Stimulated activated CD8-positive, alpha-beta memory T cell treated with anti-CD3 and anti-CD28 coated beads, Interleukin-15, amount 100 ng/mL, for 48 hours (primary cell): ENCODE data around the gene VPS35.
A peak's percentile ranks its signal among the peaks of the same experiment; 100 is the strongest.

Source experiments
- DNase-seq, 2 donors: peaks; one replicate each; pipeline ENCODE4 v3.0.0-alpha.2; 2020; ENCODE audit warnings: low read depth in 2 of 2

VPS35 gene

DNA sequence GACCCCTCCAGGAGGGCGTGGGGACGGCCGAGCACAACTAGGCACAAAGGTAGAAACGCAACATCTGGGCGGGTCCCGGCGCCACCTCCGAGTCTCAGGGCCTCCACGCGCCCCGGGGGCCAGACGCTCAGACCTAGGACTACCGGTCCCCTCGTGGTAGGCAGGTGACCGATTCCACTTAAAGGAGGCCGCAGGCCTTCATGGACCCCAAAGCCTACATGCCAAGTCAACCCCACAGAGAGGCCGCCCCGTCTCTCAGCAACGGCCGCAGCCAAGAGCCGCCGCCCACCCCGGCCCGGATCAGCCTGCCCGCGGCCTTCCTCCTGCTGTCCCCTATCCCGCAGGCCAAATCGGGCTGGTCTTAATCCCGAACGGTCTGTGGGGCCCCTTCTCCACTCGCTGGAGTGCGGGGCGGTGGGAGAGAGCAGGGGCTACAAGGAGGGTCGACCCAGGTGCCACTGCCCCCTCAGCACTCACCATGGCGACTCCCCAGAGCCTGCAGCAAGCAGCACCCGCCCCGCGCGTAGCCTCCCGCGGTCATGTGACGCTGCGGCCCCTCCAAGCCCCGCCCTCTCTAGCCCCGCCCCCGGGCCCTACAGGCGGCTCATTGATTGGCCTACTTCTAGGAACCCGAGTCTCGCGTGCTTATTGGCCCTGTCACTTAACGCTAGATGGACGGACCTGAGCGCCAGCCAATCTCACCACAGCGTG is at the start of gene VPS35:
Gene VPS35 (minus strand): TSS at position 525 of the 711 bp plus-strand sequence. CDS start 45 bp downstream, at position 480.
- peak; percentile 99 for DNase-seq

DNA sequence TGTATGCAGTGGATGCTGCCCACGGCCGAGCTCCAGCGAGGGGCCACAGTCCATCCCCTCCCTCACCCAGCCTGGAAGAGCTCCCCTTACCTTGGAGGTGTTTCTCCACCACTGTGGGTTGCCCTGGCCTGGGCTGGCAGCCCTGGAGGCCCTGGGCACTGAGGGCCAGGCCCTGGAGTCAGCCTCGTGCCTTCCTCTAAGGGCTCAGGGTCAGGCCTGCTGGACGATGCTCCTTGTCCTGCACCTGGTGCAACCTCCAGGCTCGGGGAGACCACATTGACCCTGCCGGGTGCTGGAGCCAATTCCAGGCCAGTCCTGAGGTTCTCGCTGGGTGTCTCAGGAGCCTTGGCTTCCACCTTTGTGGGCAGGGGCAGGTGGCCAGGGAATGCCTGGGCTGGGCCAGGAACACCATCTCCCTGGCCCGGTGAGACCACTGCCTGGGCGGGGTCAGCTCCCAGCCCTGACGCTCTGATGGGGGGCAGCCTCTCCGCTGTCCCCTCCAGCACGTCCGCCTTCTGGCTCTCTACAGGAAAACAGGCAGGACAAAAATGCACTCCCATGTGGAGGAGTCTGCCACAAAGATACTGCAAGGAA is 48.7 kb upstream of the VPS35 start:
- no peak for DNase-seq

- no peak for DNase-seq
These were observed 47.7 kb upstream of the VPS35 start for GRCh38 chr16:46736695-46737094.

DNA sequence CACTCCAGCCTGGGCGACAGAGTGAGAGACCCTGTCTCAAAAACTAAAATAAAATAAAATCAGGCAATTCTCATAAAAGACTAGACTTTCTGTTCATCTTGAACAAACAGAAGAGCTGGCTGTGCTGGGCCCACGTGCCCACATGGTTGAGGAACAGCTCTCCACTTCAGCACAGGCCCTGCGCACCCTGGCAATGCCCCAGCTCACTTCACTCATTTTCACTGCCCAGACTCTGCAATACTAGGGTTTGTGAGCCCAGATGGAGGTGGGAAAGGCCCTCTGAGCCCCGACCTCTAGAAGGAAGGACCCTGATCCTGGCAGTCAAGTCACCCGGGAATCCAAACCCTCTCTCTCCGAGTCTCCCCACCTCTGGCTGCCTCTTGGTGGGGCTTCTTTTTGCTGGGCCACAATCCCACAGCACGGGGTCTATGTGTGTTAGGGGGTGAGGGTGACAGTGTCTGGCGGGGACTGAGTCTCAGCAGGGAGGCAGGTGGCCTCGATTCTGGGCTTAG is 44.4 kb upstream of the VPS35 start:
- no peak for DNase-seq

- no peak for DNase-seq
These were observed 43.6 kb upstream of the VPS35 start for GRCh38 chr16:46732561-46732960.

- no peak for DNase-seq
These were observed 42.9 kb upstream of the VPS35 start for GRCh38 chr16:46731691-46732555.

GRCh38 chr16:46730801-46731690 is 42.1 kb upstream of the VPS35 start:
- DNase-seq = no peak

DNA sequence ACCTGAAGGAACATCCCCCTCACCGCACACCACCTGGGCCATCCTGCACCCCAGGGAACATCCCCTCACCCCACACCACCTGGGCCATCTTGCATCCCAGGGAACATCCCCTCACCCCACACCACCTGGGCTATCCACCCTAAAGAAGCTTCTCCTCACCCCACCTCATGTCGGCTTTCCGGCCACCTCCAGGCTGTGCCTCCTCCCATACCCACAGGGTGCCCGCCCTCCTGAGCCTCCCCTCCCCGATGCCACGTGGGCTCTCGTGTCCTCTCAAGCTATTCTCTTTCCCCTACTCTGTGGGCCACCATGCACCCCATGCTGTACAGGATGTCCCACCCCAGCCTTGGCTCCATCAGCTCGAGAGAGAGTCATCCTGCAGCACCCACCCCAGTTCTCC is 41.1 kb upstream of the VPS35 start:
- DNase-seq = no peak

GRCh38 chr16:46729326-46729995 is 40.5 kb upstream of the VPS35 start:
- no peak for DNase-seq

DNA sequence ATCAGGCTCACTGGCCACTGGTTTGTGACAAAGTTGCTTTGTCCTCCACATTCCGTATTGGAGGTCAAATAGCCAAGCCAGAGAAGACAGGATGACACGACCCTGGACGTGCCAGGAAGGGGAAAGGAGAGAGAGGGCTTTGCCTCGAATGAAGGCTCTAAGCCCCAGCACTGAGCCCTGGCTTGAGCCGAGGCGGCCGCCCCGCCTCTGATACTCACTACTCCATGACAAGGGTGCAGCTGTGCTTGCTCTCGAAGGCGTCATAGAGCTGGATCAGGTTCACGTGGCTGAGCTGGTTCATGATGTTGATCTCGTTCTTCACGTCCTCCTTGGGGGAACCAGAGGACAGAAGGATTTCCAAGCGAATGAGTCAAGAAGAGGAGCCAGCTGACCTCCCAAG is 39.8 kb upstream of the VPS35 start:
- no peak for DNase-seq

DNA sequence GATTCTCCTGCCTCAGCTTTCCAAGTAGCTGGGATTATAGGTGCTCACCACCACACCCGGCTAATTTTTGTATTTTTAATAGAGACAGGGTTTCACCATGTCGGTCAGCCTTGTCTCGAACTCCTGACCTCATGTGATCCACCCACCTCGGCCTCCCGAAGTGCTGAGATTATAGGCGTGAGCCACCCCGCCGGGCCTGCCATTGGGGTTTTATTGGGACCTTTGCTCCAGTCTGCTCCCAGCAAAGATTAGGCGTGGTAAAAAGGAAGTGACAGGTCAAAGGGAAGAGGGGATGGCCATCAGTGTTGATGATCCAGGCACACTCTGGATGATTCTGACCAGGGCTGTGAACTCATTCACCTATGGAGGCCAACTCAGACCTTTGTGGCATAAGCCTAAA is 38.7 kb upstream of the VPS35 start:
- DNase-seq = no peak

DNA sequence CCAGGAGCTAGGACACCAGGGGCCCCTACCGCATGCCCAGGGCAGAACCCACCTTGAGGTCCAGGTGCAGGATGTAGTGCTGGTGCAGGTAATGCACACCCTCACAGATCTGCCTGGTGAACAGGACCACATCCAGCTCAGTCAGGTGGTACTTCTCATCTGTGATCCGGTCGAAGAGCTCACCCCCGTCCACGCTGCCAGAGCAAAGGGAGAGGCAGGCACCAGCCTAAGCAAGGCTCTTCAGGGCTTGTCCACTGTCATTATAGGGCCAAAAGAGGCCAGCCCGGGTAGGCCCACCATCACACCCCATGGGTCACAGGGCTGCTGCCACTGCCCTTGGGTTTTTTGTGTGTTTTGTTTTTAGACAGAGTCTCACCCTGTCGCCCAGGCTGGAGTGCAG is 38.2 kb upstream of the VPS35 start:
- no peak for DNase-seq

DNA sequence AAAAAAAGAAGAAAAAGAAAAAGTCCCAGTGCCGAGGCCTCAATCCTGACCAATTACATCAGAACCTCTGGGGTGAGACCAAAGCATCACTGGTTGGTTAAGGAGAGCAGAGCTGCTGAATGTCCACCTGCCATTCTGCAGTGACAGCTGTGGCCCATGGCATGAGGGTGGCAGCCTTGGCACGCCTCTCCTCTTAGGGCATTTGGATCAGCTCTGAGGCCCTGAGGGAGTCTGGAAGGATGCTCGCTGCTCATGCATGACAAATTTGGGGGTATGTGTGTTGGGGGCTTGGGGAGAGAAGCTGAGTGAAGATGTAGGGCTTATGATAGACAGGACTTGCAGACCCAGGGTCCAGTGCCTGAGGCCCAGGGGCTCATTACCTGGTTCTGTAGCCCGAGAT is 32.9 kb upstream of the VPS35 start:
- DNase-seq = no peak

GRCh38 chr16:46720619-46721018 is 31.6 kb upstream of the VPS35 start:
- no peak for DNase-seq

DNA sequence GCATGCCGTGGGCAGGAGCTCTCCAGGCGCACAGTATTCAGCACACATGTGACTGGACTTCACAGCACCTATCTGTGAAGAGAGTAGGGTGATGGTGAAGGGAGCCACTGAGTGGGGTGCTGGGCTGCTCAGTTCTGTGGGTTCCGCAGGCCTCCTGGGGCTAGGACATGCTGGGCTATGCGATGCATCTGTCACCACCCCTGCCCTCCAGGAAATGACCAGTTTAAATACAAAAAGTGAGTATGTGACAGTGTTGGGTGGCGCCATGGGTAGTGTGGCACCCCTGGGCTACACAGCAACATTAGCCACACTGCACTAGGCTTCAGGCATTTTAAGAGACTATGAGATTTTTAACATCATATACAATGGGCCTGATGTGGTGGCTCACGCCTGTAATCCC is 30.6 kb upstream of the VPS35 start:
- DNase-seq = no peak

GRCh38 chr16:46718214-46718613 is 29.2 kb upstream of the VPS35 start:
- no peak for DNase-seq

DNA sequence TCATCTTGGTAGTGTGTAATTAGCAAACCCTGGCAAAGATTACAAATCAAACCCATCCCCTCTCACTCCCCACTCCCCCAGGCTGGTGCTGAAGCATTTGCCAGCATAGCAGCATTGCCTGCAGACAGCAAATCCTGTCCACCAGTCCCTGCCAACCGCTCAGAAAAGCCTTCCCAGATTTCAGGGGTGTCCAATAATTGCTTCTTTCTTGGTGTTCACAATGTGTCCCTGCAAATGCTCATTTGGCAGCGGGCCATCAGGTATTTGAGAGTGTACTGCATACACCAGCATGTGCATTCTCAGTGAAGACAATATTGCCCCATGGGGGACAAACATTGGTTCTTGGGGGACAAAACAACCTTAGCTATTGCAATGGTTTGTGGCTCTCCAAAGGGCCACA is 28.7 kb upstream of the VPS35 start:
- no peak for DNase-seq

DNA sequence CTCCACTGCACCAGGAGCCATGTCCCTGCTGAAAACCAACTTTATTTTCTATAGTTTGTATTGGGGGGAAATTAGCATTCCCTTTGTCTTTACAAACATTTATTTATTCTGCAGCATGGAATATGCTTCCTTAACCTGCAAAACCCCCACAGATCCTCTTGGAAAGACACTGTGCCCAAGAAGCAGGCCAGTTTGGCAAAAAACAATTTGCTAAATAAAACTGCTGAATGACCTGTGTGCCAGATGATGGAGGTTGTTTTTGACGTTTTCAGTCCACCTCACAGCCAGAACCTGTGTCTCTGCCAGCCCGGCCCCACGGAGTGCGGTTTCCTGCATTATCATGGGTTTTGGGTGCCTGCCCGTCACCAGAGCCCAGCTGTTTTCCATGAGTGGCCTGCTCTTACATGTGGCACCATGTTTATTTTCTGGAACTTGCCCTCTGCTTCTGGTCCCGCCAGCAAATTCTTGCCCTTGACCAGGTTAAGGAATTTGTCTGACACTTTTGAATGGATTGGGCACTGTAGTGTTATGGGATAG is 26.9 kb upstream of the VPS35 start:
- no peak for DNase-seq

DNA sequence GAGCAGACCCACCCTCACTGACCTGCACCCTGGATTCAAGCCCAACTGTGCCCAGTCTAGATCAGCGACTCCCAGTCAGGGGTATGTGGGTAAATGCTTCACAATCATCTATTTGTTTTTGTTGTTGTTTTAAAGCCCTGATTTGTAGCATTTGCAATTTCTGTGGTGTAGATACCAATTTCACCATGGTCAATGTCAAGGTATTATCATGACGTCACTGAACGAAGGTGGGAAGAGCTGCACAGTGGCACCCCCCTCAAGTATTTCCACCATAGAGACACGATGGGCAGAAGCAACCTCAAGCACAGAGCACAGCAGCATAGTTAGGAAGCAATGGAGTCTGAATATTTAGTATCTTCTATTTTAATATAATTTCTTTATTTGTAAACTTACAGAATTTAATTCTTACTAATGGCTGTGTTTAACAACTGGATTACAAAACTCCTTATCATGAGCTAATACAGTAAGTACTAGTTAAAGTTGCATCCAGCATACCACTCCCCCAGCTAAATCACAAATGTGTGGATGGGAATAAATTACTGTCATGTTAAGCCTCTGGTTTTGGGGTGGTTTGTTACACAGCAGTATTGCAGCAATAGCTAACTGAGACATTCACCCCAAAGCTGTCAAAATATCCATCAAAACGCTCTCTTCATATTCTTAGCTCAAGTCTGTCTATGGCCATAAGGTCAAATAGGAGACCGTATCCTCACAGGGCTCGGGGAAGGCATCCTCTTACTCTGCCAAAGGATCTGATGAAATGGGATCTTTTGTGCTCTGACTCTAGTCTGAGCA is 26.0 kb upstream of the VPS35 start:
- no peak for DNase-seq

DNA sequence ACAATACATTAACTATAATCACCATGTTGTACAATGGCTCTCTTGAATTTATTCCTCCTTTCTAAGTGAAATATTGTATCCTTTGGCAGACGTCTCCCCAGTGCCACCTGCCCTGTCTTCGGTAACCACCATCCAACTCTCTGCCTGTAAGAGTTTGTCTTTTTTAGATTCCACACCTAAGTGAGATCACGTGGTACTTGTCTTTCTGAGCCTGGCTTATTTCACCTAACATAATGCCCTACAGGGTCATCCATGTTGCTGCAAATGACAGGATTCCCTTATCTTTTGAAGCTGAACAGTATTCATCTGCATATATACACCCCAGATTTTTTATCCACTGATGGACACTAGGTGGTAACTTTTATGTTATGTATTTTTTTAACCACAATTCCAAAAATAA is 24.7 kb upstream of the VPS35 start:
- no peak for DNase-seq
